ENCODE data around the gene BLZF1. TPM values are rescaled to one million over a fixed set of nuclear protein-coding genes. Genes with fewer than 3 reads are reported as not detected.
A peak's percentile ranks its signal among the peaks of the same experiment; 100 is the strongest.

Gene BLZF1
- total RNA-seq, 5 donors from 2014 or later (not counting 1 experiment from before 2014, with no cell fraction given) = 11.4 to 16.6 (median 15.6) TPM

DNA sequence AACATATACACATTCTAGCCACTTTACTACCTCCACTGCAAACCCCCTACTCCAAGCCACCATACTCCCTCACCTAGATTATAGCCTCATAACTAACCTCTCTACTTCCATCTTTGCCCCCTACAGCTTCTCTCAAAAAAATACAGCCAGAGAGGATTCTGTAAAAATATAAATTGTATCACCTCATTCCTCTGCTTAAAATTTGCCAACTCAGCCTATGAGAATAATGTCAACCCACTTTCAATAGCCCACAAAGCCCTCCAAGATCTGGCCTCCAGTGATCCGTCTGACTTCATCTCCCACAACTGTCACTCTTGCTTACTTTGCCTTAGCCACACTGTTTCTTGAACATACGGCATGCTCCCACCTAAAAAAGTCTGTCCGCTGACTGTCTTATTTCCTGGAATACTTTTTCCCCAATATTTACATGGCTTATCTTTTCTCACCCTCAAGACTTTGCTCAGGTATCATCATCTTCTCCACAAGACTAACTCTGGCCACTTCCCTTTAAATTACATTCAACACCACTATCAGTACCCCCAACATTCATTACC lies 21.9 kb upstream of the BLZF1 start:
- DNase-seq (no peak), ATAC-seq (replicated peaks in 1 of 4) (no peak)
- WGBS (ENCODE audit: insufficient coverage) = 97% methylated on average over 3 of the region's 3 CpGs
- Histone ChIP-seq H3K27ac (ENCODE audit: low read length) (no peak overlapping the region), H3K9me3 (no peaks in the 10 kb centered on the region), H3K36me3 (ENCODE audit: control insufficient read depth in 2 of 2, extremely low read depth in 1 of 2, insufficient read depth in 1 of 2, low read length in 1 of 2) (no peaks in the 10 kb centered on the region), H3K4me3 (ENCODE audit: control insufficient read depth in 1 of 2, extremely low read depth in 1 of 2, low read length in 1 of 2) (no peak overlapping the region), H3K27me3 (replicated peaks in 1 of 2; ENCODE audit: control insufficient read depth in 2 of 2, extremely low read depth in 1 of 2, insufficient read depth in 2 of 2, low read length in 1 of 2) (no peaks in the 10 kb centered on the region), H3K4me1 (ENCODE audit: control insufficient read depth in 1 of 2, extremely low read depth in 1 of 2, insufficient read depth in 2 of 2, low read length in 2 of 2) (no peaks in the 10 kb centered on the region)
- CTCF ChIA-PET = interaction anchor here (0.5 to 6.2 kb wide), 7 partner anchors 171 to 1004 kb away, joined by 3 to 88 read pairs (median 29); no protein-coding TSS in a partner anchor
- POLR2A ChIA-PET = no interaction called here
- no peaks in the 10 kb centered on the region for H3K27me3 Mint-ChIP-seq
- H3K36me3 Mint-ChIP-seq = peaks cover under 1% of the 10 kb centered on the region
- no peak overlapping the region for H3K4me3 Mint-ChIP-seq
- no peaks in the 10 kb centered on the region for H3K9me3 Mint-ChIP-seq
- no peak overlapping the region for H3K27ac Mint-ChIP-seq
- peaks cover 0 to 3% (median under 1%) of the 10 kb centered on the region in 3 donors for H3K4me1 Mint-ChIP-seq

DNA sequence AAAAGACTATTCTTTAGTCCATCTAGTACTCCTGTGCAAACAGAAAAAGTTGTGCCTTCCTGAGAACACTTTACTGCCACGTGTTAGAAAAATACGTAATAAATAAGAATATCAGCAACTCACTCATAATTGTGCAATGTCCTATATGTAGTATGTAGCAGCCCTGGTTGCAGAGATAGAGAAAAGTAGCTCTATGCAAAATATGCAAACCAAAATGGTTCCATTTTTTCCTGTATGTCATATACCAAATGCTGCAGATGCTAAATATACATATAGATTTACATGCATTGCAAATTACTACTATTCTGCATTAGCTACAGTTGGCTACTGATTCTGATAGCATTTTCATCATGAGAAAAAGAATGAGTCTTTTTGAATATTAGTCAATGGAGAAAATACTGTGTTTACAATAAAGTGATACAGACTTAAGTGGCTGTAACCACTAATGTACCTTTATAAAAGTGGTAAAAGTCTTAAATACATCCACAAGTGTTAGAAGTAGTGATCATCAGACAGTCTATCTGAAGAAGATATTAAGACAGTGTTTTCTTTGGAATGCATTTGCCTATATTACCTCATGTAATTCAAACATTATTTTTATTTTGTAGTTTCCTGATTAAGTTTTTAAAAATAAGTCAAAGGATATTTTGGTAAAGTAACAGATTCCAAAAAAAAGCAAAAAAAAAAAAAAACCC lies 20.2 kb upstream of the BLZF1 start:
- ChIA-PET POLR2A (interaction anchor here in 1 of 2 donors (0.5 to 1.0 kb wide), 6 partner anchors 9 to 1271 kb away, joined by 3 to 8 read pairs (median 3); no protein-coding TSS in a partner anchor), CTCF (interaction anchor here (0.5 to 6.2 kb wide), 41 partner anchors 8 to 1905 kb away, joined by 3 to 88 read pairs (median 4); partner anchors contain the start of genes BLZF1 (in 1 of the 2) and NME7 (in 1 of the 2))
- Mint-ChIP-seq H3K27ac (no peak overlapping the region), H3K27me3 (no peaks in the 10 kb centered on the region), H3K36me3 (no peaks in the 10 kb centered on the region), H3K4me3 (no peak overlapping the region), H3K4me1 (peaks cover 0 to 11% (median 9%) of the 10 kb centered on the region in 3 donors), H3K9me3 (no peaks in the 10 kb centered on the region)
- Histone ChIP-seq H3K4me3 (ENCODE audit: control insufficient read depth in 1 of 2, extremely low read depth in 1 of 2, low read length in 1 of 2) (no peak overlapping the region), H3K27me3 (replicated peaks in 1 of 2; ENCODE audit: control insufficient read depth in 2 of 2, extremely low read depth in 1 of 2, insufficient read depth in 2 of 2, low read length in 1 of 2) (no peaks in the 10 kb centered on the region), H3K27ac (ENCODE audit: low read length) (no peak overlapping the region), H3K9me3 (no peaks in the 10 kb centered on the region), H3K36me3 (ENCODE audit: control insufficient read depth in 2 of 2, extremely low read depth in 1 of 2, insufficient read depth in 1 of 2, low read length in 1 of 2) (no peaks in the 10 kb centered on the region), H3K4me1 (ENCODE audit: control insufficient read depth in 1 of 2, extremely low read depth in 1 of 2, insufficient read depth in 2 of 2, low read length in 2 of 2) (no peaks in the 10 kb centered on the region)
- ATAC-seq (replicated peaks in 1 of 4) = no peak
- WGBS (ENCODE audit: insufficient coverage) = no CpG with 5 or more reads among the region's 2 CpGs
- DNase-seq = no peak

DNA sequence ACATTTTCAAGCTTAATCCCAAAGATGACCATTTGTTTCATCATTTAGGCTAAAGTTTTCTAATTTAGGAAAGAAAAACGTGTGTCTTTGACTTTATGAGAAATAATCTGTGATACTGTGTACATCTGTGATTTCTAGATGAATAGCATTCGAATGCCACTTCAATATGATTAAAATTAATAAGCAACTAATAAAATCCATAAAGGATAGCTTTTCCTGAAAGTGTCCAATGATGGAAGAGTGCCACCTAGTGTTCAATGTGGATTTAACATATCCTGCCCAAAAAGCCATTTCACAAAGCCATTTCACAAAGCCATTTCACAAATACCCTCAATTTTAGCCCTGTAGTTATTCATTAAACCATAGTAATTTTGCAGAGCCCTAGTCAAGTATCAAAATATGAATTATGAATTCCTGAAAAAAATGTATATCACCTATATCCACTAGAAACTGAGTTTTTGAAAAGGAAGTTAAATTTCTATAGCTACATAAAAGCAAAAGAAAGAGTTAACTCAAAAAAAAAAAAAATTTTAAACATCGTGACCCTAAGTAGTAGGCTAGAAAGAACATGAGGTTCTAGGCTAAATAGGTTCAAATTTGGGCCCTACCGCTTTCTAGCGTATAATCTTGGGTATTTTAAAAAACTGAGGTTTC lies 19.5 kb upstream of the BLZF1 start:
- peak in 8 of 35 experiments; percentile 5 to 81 (median 14) for DNase-seq
- Mint-ChIP-seq H3K9me3 (no peaks in the 10 kb centered on the region), H3K4me1 (peaks cover 0 to 11% (median 9%) of the 10 kb centered on the region in 3 donors), H3K27ac (no peak overlapping the region), H3K36me3 (no peaks in the 10 kb centered on the region), H3K4me3 (no peak overlapping the region), H3K27me3 (no peaks in the 10 kb centered on the region)
- no peak overlapping the region for H3K27ac ChIP-seq (ENCODE audit: low read length)
- no peaks in the 10 kb centered on the region for H3K36me3 ChIP-seq (ENCODE audit: control insufficient read depth in 2 of 2, extremely low read depth in 1 of 2, insufficient read depth in 1 of 2, low read length in 1 of 2)
- H3K9me3 ChIP-seq = no peaks in the 10 kb centered on the region
- POLR2A ChIA-PET = interaction anchor here in 1 of 2 donors (0.6 to 1.0 kb wide), 5 partner anchors 8 to 1272 kb away, joined by 3 to 8 read pairs (median 3); no protein-coding TSS in a partner anchor
- H3K4me1 ChIP-seq (ENCODE audit: control insufficient read depth in 1 of 2, extremely low read depth in 1 of 2, insufficient read depth in 2 of 2, low read length in 2 of 2) = no peaks in the 10 kb centered on the region
- CTCF ChIA-PET = interaction anchor here (0.6 to 6.2 kb wide), 37 partner anchors 9 to 1328 kb away, joined by 3 to 88 read pairs (median 4); partner anchors contain the start of genes BLZF1 (in 1 of the 2) and NME7 (in 1 of the 2)
- no peaks in the 10 kb centered on the region for H3K27me3 ChIP-seq (replicated peaks in 1 of 2; ENCODE audit: control insufficient read depth in 2 of 2, extremely low read depth in 1 of 2, insufficient read depth in 2 of 2, low read length in 1 of 2)
- WGBS (ENCODE audit: insufficient coverage) = no CpG with 5 or more reads among the region's 5 CpGs
- H3K4me3 ChIP-seq (ENCODE audit: control insufficient read depth in 1 of 2, extremely low read depth in 1 of 2, low read length in 1 of 2) = no peak overlapping the region
- peak in 1 of 4 experiments; percentile 36 for ATAC-seq (replicated peaks in 1 of 4)

DNA sequence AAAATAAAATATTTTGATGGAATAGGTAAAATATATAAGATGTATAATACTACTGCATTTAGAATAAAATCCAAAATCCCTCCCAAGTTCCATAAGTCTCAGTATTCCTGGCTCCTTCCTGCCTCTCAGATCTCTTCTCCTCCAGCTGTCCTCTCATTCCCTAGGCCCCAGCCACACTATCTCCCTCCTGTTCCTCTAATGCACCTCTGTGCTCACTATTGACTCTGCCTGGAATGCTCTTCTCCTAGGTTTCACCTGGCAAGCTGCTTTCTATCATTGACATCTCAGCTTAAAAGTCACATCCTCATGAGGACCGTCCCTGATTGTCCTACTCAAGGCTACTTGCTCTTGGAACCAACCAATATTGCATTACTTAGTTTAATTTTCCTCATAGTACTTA lies 7.6 kb upstream of the BLZF1 start:
- ATAC-seq (replicated peaks in 1 of 4) = no peak
- peaks cover 0 to 3% of the 10 kb centered on the region in 2 donors for H3K36me3 ChIP-seq (ENCODE audit: control insufficient read depth in 2 of 2, extremely low read depth in 1 of 2, insufficient read depth in 1 of 2, low read length in 1 of 2)
- ChIA-PET POLR2A (no interaction called here), CTCF (interaction anchor here (0.5 to 2.7 kb wide), 4 partner anchors 11 to 1018 kb away, joined by 3 to 22 read pairs (median 4); no protein-coding TSS in a partner anchor)
- no peak overlapping the region for H3K27ac Mint-ChIP-seq
- no peak overlapping the region for H3K4me3 ChIP-seq (ENCODE audit: control insufficient read depth in 1 of 2, extremely low read depth in 1 of 2, low read length in 1 of 2)
- H3K4me1 Mint-ChIP-seq = peaks cover 19 to 26% (median 23%) of the 10 kb centered on the region in 3 donors
- H3K27me3 Mint-ChIP-seq = no peaks in the 10 kb centered on the region
- WGBS (ENCODE audit: insufficient coverage) = 83% methylated on average over 1 of the region's 1 CpG
- H3K4me1 ChIP-seq (ENCODE audit: control insufficient read depth in 1 of 2, extremely low read depth in 1 of 2, insufficient read depth in 2 of 2, low read length in 2 of 2) = no peaks in the 10 kb centered on the region
- H3K9me3 ChIP-seq = peaks cover 2% of the 10 kb centered on the region
- no peak for DNase-seq
- no peak overlapping the region for H3K4me3 Mint-ChIP-seq
- H3K27me3 ChIP-seq (replicated peaks in 1 of 2; ENCODE audit: control insufficient read depth in 2 of 2, extremely low read depth in 1 of 2, insufficient read depth in 2 of 2, low read length in 1 of 2) = no peaks in the 10 kb centered on the region
- peaks cover 3% of the 10 kb centered on the region for H3K36me3 Mint-ChIP-seq
- H3K27ac ChIP-seq (ENCODE audit: low read length) = no peak overlapping the region
- H3K9me3 Mint-ChIP-seq = peaks cover 0 to 6% (median 5%) of the 10 kb centered on the region in 3 donors

DNA sequence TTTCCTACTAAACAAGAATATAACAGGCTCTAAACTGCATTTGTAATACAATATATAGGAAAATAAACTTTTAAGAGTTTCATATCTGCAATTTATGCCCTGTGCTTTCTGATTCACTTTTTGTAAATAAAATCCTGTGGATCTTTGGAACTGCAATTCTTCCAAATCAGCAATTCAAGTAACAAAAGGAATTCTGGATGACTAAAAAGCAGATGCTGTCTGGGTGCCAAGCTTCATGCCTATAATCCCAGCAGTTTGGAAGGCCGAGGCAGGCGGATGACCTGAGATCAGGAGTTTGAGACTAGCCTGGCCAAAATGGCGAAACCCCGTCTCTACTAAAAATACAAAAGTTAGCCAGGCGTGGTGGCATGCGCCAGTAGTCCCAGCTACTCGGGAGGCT lies 6.7 kb upstream of the BLZF1 start:
- POLR2A ChIA-PET = no interaction called here

More for the DNA sequence above, 6.7 kb upstream of the BLZF1 start:
- peaks cover 0 to 3% of the 10 kb centered on the region in 2 donors for H3K36me3 ChIP-seq (ENCODE audit: control insufficient read depth in 2 of 2, extremely low read depth in 1 of 2, insufficient read depth in 1 of 2, low read length in 1 of 2)
- ATAC-seq (replicated peaks in 1 of 4) = no peak
- CTCF ChIA-PET = interaction anchor here in 1 of 2 donors (2.7 kb wide), 1 partner anchor 12 kb away, joined by 22 read pairs; no protein-coding TSS in a partner anchor
- Mint-ChIP-seq H3K27me3 (no peaks in the 10 kb centered on the region), H3K27ac (no peak overlapping the region), H3K9me3 (peaks cover 0 to 6% (median 5%) of the 10 kb centered on the region in 3 donors), H3K4me3 (no peak overlapping the region), H3K36me3 (peaks cover 3% of the 10 kb centered on the region), H3K4me1 (peaks cover 19 to 26% (median 23%) of the 10 kb centered on the region in 3 donors)
- WGBS (ENCODE audit: insufficient coverage) = 100% methylated on average over 2 of the region's 7 CpGs
- DNase-seq = no peak
- H3K4me3 ChIP-seq (ENCODE audit: control insufficient read depth in 1 of 2, extremely low read depth in 1 of 2, low read length in 1 of 2) = no peak overlapping the region
- H3K4me1 ChIP-seq (ENCODE audit: control insufficient read depth in 1 of 2, extremely low read depth in 1 of 2, insufficient read depth in 2 of 2, low read length in 2 of 2) = no peaks in the 10 kb centered on the region
- no peaks in the 10 kb centered on the region for H3K27me3 ChIP-seq (replicated peaks in 1 of 2; ENCODE audit: control insufficient read depth in 2 of 2, extremely low read depth in 1 of 2, insufficient read depth in 2 of 2, low read length in 1 of 2)
- peaks cover 2% of the 10 kb centered on the region for H3K9me3 ChIP-seq
- no peak overlapping the region for H3K27ac ChIP-seq (ENCODE audit: low read length)

All from T-cell (primary cell).